Panc1 (cell line): Measurements from ENCODE around the gene CCDC66.

Experiments used
- POLR2AphosphoS5 ChIP-seq: IDR thresholded peaks from 2 replicates; pipeline ENCODE4 v1.6.1; 2012; ENCODE audit warnings: mild to moderate bottlenecking, low read depth, low read length, moderate library complexity
- TF ChIP-seq, protein P1 (sequence below): fragments of 450-650 bp; IDR thresholded peaks from 2 replicates; pipeline ENCODE4 v1.5.1; 2017; ENCODE audit warnings: mild to moderate bottlenecking

DNA sequence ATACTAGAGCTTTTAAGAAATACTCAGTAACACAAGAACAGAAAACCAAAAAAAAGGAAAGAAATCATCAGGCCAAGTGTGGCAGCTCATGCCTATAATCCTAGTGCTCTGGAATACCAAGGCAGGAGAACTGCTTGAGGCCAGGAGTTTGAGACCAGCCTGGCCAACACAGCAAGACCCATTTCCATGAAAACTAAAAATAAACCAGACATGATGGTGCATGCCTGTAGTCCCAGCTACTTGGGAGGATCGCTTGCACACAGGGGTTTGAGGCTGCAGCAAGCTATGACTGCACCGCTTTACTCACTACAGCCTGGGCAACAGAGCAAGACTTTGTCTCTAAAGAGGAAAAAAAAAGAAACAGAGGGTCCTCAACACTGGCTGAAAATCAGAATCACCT is 107.8 kb downstream of the CCDC66 start:
- no peak for TF ChIP-seq POLR2AphosphoS5
- TF ChIP-seq, protein P1, sequence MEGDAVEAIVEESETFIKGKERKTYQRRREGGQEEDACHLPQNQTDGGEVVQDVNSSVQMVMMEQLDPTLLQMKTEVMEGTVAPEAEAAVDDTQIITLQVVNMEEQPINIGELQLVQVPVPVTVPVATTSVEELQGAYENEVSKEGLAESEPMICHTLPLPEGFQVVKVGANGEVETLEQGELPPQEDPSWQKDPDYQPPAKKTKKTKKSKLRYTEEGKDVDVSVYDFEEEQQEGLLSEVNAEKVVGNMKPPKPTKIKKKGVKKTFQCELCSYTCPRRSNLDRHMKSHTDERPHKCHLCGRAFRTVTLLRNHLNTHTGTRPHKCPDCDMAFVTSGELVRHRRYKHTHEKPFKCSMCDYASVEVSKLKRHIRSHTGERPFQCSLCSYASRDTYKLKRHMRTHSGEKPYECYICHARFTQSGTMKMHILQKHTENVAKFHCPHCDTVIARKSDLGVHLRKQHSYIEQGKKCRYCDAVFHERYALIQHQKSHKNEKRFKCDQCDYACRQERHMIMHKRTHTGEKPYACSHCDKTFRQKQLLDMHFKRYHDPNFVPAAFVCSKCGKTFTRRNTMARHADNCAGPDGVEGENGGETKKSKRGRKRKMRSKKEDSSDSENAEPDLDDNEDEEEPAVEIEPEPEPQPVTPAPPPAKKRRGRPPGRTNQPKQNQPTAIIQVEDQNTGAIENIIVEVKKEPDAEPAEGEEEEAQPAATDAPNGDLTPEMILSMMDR, result no peak
